Measurements from ENCODE around the gene AUH.

The AUH gene

DNA sequence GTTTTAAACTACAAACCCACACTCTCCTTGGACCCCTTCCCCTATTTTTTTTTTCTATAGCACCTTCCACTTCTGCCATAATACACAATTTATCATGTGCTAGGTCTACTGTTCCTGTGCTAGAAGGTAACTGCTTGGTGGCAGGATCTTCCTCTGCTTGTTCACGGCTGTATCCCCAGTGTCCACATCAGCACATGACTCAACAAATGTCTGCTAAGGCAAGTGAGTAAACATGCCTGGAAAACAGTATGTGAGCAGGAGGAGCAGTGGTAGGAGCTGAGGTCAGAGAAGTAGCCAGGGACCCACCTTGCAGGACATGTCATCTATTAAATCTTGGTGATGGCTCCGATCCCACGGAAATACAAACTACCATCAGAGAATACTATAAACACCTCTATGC lies 79.4 kb downstream of the AUH start:
- Histone ChIP-seq H3K4me3 (ENCODE audit: low read length) (no peak overlapping the region), H3K9me3 (ENCODE audit: control insufficient read depth, low read depth, low read length) (no peaks in the 10 kb centered on the region), H3K4me1 (ENCODE audit: control insufficient read depth, low read depth, low read length) (peaks cover 4% of the 10 kb centered on the region), H3K9ac (ENCODE audit: low read length) (no peak overlapping the region), H3K27ac (ENCODE audit: low read length) (no peak overlapping the region), H3K36me3 (ENCODE audit: control insufficient read depth, low read depth, low read length) (no peaks in the 10 kb centered on the region), H3K27me3 (ENCODE audit: control insufficient read depth, insufficient read depth, low read length) (no peaks in the 10 kb centered on the region)

GRCh38 chr9:91279296-91280204 lies 82.2 kb downstream of the AUH start:
- Histone ChIP-seq H3K4me1 (ENCODE audit: control insufficient read depth, low read depth, low read length) (peaks cover 4% of the 10 kb centered on the region), H3K4me3 (ENCODE audit: low read length) (no peak overlapping the region), H3K27me3 (ENCODE audit: control insufficient read depth, insufficient read depth, low read length) (no peaks in the 10 kb centered on the region), H3K27ac (ENCODE audit: low read length) (no peak overlapping the region), H3K9ac (ENCODE audit: low read length) (no peak overlapping the region), H3K9me3 (ENCODE audit: control insufficient read depth, low read depth, low read length) (no peaks in the 10 kb centered on the region), H3K36me3 (ENCODE audit: control insufficient read depth, low read depth, low read length) (no peaks in the 10 kb centered on the region)

- Histone ChIP-seq H3K36me3 (ENCODE audit: control insufficient read depth, low read depth, low read length) (no peaks in the 10 kb centered on the region), H3K27ac (ENCODE audit: low read length) (no peak overlapping the region), H3K4me3 (ENCODE audit: low read length) (no peak overlapping the region), H3K27me3 (ENCODE audit: control insufficient read depth, insufficient read depth, low read length) (no peaks in the 10 kb centered on the region), H3K9me3 (ENCODE audit: control insufficient read depth, low read depth, low read length) (no peaks in the 10 kb centered on the region), H3K9ac (ENCODE audit: low read length) (no peak overlapping the region), H3K4me1 (ENCODE audit: control insufficient read depth, low read depth, low read length) (peaks cover 12% of the 10 kb centered on the region)
Measured at GRCh38 chr9:91276513-91276912, 85.2 kb downstream of the AUH start.

DNA sequence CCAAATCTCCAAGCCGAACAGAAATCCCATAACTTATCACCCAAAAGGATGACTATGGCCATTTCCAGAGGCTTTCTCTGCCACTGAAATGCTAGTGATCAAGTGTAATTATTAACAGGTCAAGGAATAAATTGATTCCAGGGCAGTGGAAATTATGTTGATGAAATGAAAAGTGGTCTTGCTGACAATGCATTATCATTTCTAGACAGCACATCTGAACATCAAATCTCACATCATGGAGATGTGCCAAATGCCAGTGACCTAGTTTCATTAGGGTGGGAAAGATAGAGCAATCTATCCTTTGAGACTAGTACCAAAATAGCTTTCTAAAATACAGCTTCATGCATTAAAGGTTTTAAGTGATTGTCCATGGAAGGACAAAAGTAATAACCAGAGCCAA lies 86.1 kb downstream of the AUH start:
- no peak overlapping the region for H3K4me3 ChIP-seq (ENCODE audit: low read length)
- H3K27ac ChIP-seq (ENCODE audit: low read length): no peak overlapping the region
- no peaks in the 10 kb centered on the region for H3K9me3 ChIP-seq (ENCODE audit: control insufficient read depth, low read depth, low read length)
- no peak overlapping the region for H3K9ac ChIP-seq (ENCODE audit: low read length)
- H3K36me3 ChIP-seq (ENCODE audit: control insufficient read depth, low read depth, low read length): no peaks in the 10 kb centered on the region
- no peaks in the 10 kb centered on the region for H3K27me3 ChIP-seq (ENCODE audit: control insufficient read depth, insufficient read depth, low read length)
- peaks cover 12% of the 10 kb centered on the region for H3K4me1 ChIP-seq (ENCODE audit: control insufficient read depth, low read depth, low read length)

DNA sequence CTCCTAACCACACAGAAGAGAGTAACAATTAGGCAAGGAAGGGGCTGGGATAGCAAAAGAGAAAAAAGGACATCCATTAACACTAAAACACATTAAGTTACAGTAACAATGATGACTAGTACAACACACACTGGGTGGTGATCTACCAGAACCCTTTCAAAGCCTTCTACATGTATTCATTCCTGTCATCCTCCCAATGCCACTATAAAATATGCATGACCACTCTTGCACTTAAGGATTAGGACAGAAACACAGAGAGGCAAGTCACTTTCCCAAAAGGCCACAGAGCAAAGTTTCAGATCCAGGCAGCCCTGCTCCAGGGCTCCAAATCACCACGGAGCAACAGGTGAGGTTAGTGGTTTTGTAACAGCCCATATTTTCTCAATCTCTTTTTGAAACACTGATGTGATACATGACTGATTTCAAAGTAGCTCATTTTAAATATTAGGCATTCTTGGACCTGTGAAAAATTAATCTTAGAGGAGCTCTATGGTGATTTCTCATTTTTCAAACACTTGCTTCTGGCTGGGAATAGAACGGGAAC lies 86.7 kb downstream of the AUH start:
- H3K36me3 ChIP-seq (ENCODE audit: control insufficient read depth, low read depth, low read length): no peaks in the 10 kb centered on the region
- no peak overlapping the region for H3K27ac ChIP-seq (ENCODE audit: low read length)
- H3K4me1 ChIP-seq (ENCODE audit: control insufficient read depth, low read depth, low read length): peaks cover 12% of the 10 kb centered on the region
- H3K9ac ChIP-seq (ENCODE audit: low read length): no peak overlapping the region
- H3K27me3 ChIP-seq (ENCODE audit: control insufficient read depth, insufficient read depth, low read length): no peaks in the 10 kb centered on the region
- no peaks in the 10 kb centered on the region for H3K9me3 ChIP-seq (ENCODE audit: control insufficient read depth, low read depth, low read length)
- no peak overlapping the region for H3K4me3 ChIP-seq (ENCODE audit: low read length)

GRCh38 chr9:91273853-91274552 lies 87.7 kb downstream of the AUH start:
- no peaks in the 10 kb centered on the region for H3K27me3 ChIP-seq (ENCODE audit: control insufficient read depth, insufficient read depth, low read length)
- H3K4me3 ChIP-seq (ENCODE audit: low read length): no peak overlapping the region
- peaks cover 8% of the 10 kb centered on the region for H3K4me1 ChIP-seq (ENCODE audit: control insufficient read depth, low read depth, low read length)
- H3K9ac ChIP-seq (ENCODE audit: low read length): no peak overlapping the region
- H3K9me3 ChIP-seq (ENCODE audit: control insufficient read depth, low read depth, low read length): no peaks in the 10 kb centered on the region
- no peaks in the 10 kb centered on the region for H3K36me3 ChIP-seq (ENCODE audit: control insufficient read depth, low read depth, low read length)
- no peak overlapping the region for H3K27ac ChIP-seq (ENCODE audit: low read length)

DNA sequence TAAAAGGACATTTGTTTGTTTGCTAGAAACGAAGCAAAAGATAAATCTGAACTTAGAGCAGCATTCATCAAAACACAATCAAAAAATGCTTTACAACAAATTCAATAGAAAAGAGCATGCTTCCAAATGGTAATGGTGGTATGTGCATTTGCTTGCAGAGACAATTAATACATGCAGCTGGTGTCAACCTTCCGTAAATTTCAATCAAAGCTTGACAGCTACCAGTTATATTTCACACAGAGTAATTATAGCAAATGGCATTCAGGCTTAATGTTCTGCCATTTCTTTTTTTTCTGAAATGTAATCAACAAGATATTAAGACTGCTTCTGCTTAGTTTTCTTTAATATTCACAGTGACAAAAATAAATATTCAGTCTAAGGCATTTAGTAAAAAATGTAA lies 90.6 kb downstream of the AUH start:
- Histone ChIP-seq H3K36me3 (ENCODE audit: control insufficient read depth, low read depth, low read length) (no peaks in the 10 kb centered on the region), H3K4me1 (ENCODE audit: control insufficient read depth, low read depth, low read length) (peaks cover 8% of the 10 kb centered on the region), H3K27ac (ENCODE audit: low read length) (no peak overlapping the region), H3K9me3 (ENCODE audit: control insufficient read depth, low read depth, low read length) (no peaks in the 10 kb centered on the region), H3K27me3 (ENCODE audit: control insufficient read depth, insufficient read depth, low read length) (no peaks in the 10 kb centered on the region), H3K4me3 (ENCODE audit: low read length) (no peak overlapping the region), H3K9ac (ENCODE audit: low read length) (no peak overlapping the region)

DNA sequence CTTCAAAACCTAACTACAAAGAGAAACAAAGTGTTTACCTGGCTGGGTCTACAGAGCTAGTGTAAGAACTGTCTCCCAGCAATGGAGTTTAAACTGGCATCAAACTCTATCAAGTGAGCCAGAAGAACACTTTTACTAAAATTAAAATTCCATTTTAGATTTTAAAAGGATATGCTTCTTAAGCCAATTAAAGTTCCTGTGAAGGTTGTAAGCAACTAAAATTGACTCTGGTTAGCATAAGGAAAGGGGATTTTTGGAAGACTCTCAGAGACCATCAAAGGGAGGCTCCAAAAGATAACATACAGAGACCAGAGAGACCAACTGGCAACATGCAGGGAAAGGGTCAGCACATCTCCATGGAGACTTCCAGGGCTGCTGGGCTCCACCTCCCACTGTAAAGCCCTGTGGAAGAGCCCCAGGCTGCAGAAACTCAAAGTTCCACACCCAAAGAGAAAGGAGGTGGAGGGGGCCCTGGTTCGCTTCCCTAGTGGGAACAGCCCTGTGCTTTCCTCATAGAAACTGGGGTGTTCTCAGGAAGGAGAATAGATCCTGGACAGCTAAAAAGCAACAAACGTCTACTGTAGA lies 91.7 kb downstream of the AUH start:
- H3K4me3 ChIP-seq (ENCODE audit: low read length): no peak overlapping the region
- no peaks in the 10 kb centered on the region for H3K36me3 ChIP-seq (ENCODE audit: control insufficient read depth, low read depth, low read length)
- no peak overlapping the region for H3K27ac ChIP-seq (ENCODE audit: low read length)
- no peak overlapping the region for H3K9ac ChIP-seq (ENCODE audit: low read length)
- H3K4me1 ChIP-seq (ENCODE audit: control insufficient read depth, low read depth, low read length): peaks cover 8% of the 10 kb centered on the region
- H3K9me3 ChIP-seq (ENCODE audit: control insufficient read depth, low read depth, low read length): no peaks in the 10 kb centered on the region
- no peaks in the 10 kb centered on the region for H3K27me3 ChIP-seq (ENCODE audit: control insufficient read depth, insufficient read depth, low read length)

- H3K27ac ChIP-seq (ENCODE audit: low read length): no peak overlapping the region
- no peaks in the 10 kb centered on the region for H3K4me1 ChIP-seq (ENCODE audit: control insufficient read depth, low read depth, low read length)
- no peak overlapping the region for H3K9ac ChIP-seq (ENCODE audit: low read length)
- no peaks in the 10 kb centered on the region for H3K36me3 ChIP-seq (ENCODE audit: control insufficient read depth, low read depth, low read length)
- H3K4me3 ChIP-seq (ENCODE audit: low read length): no peak overlapping the region
- H3K9me3 ChIP-seq (ENCODE audit: control insufficient read depth, low read depth, low read length): no peaks in the 10 kb centered on the region
- H3K27me3 ChIP-seq (ENCODE audit: control insufficient read depth, insufficient read depth, low read length): no peaks in the 10 kb centered on the region
Measured at GRCh38 chr9:91266448-91266847, 95.3 kb downstream of the AUH start.

- Histone ChIP-seq H3K27me3 (ENCODE audit: control insufficient read depth, insufficient read depth, low read length) (no peaks in the 10 kb centered on the region), H3K36me3 (ENCODE audit: control insufficient read depth, low read depth, low read length) (no peaks in the 10 kb centered on the region), H3K4me1 (ENCODE audit: control insufficient read depth, low read depth, low read length) (no peaks in the 10 kb centered on the region), H3K4me3 (ENCODE audit: low read length) (no peak overlapping the region), H3K27ac (ENCODE audit: low read length) (no peak overlapping the region), H3K9me3 (ENCODE audit: control insufficient read depth, low read depth, low read length) (no peaks in the 10 kb centered on the region), H3K9ac (ENCODE audit: low read length) (no peak overlapping the region)
Measured at GRCh38 chr9:91265514-91265913, 96.2 kb downstream of the AUH start.

- Histone ChIP-seq H3K9ac (ENCODE audit: low read length) (no peak overlapping the region), H3K36me3 (ENCODE audit: control insufficient read depth, low read depth, low read length) (no peaks in the 10 kb centered on the region), H3K4me3 (ENCODE audit: low read length) (no peak overlapping the region)
Measured at GRCh38 chr9:91261417-91261816, 100.3 kb downstream of the AUH start.

More at GRCh38 chr9:91261417-91261816, 100.3 kb downstream of the AUH start:
- Histone ChIP-seq H3K27me3 (ENCODE audit: control insufficient read depth, insufficient read depth, low read length) (no peaks in the 10 kb centered on the region), H3K4me1 (ENCODE audit: control insufficient read depth, low read depth, low read length) (no peaks in the 10 kb centered on the region), H3K9me3 (ENCODE audit: control insufficient read depth, low read depth, low read length) (no peaks in the 10 kb centered on the region), H3K27ac (ENCODE audit: low read length) (no peak overlapping the region)

Measured in iPS-18a (cell line).